CD4-positive, alpha-beta T cell (primary cell): ENCODE measurements around the gene HS6ST2. TPM values are rescaled to one million over a fixed set of nuclear protein-coding genes. Genes with fewer than 3 reads are reported as not detected.

ENCODE experiments used
- ATAC-seq: fragments of 200-7000 bp; cut with Tn5 transposase; one replicate; pipeline ENCODE4 v1.10.0; 2022; ENCODE audit warnings: mild to moderate bottlenecking; ENCODE audit not compliant: poor library complexity
- CTCF ChIA-PET: fragments of 350-600 bp; sonication (Branson Sonifier 250); formaldehyde crosslinking; loops from one replicate; lab custom pipeline; 2021; ENCODE audit warnings: antibody characterized with exemption, inconsistent platforms; lab: Charles Lee
- POLR2A ChIA-PET: fragments of 350-600 bp; sonication (Branson Sonifier 250); formaldehyde crosslinking; loops from one replicate; lab custom pipeline; 2021; ENCODE audit warnings: antibody characterized with exemption, inconsistent platforms; lab: Charles Lee
- DNase-seq, 14 experiments: peaks; one replicate each; pipeline ENCODE4 v3.0.0-alpha.2; 2013 to 2020; ENCODE audit warnings: mixed read lengths in 2 of 14
- H3K27ac ChIP-seq, 2 donors: one replicate each; pipeline versions ENCODE4 v1.5.1 to v1.7.0; 2013; ENCODE audit warnings: low read length in 2 of 2, low read depth in 1 of 2, mild to moderate bottlenecking in 1 of 2
- H3K27me3 ChIP-seq, 2 experiments: 1 replicate in 1 of 2; 2 replicates in 1 of 2; pipeline versions ENCODE4 v1.6.1 to v1.7.0; 2013; ENCODE audit warnings: low read length in 2 of 2, control low read depth in 1 of 2, mild to moderate bottlenecking in 1 of 2, moderate library complexity in 1 of 2; ENCODE audit not compliant: insufficient read depth in 2 of 2, control insufficient read depth in 1 of 2
- H3K36me3 ChIP-seq: one replicate; pipeline ENCODE4 v1.6.1; 2013; ENCODE audit warnings: low read length, control low read depth; ENCODE audit not compliant: insufficient read depth
- H3K4me1 ChIP-seq: one replicate; pipeline ENCODE4 v1.6.1; 2013; ENCODE audit warnings: low read length, control low read depth; ENCODE audit not compliant: insufficient read depth
- H3K4me3 ChIP-seq: one replicate; pipeline ENCODE4 v1.5.1; 2013; ENCODE audit warnings: mild to moderate bottlenecking, low read length, moderate library complexity
- H3K9me3 ChIP-seq, 2 experiments: 1 replicate in 1 of 2; 2 replicates in 1 of 2; pipeline versions ENCODE4 v1.6.1 to v1.7.0; 2013; ENCODE audit warnings: low read length in 2 of 2, mild to moderate bottlenecking in 2 of 2, control low read depth in 1 of 2, moderate library complexity in 1 of 2; ENCODE audit not compliant: control insufficient read depth in 1 of 2, insufficient read depth in 1 of 2
- H3K27ac Mint-ChIP-seq: one replicate; pipeline ENCODE4 v1.8.0; 2020; ENCODE audit warnings: mixed read lengths
- H3K27me3 Mint-ChIP-seq: one replicate; pipeline ENCODE4 v1.8.0; 2021; ENCODE audit warnings: mixed read lengths
- H3K36me3 Mint-ChIP-seq: one replicate; pipeline ENCODE4 v1.8.0; 2021; ENCODE audit warnings: low read depth, mixed read lengths
- H3K4me1 Mint-ChIP-seq: one replicate; pipeline ENCODE4 v1.8.0; 2021; ENCODE audit warnings: low read depth, mixed read lengths
- H3K4me3 Mint-ChIP-seq: one replicate; pipeline ENCODE4 v1.8.0; 2020; ENCODE audit warnings: mild to moderate bottlenecking, mixed read lengths
- H3K9me3 Mint-ChIP-seq: one replicate; pipeline ENCODE4 v1.8.0; 2020; ENCODE audit warnings: mixed read lengths
- intact Hi-C, 2 experiments: fragments of 100-400 bp; cut with DNase I in 1 of 2; cut with micrococcal nuclease in 1 of 2; formaldehyde crosslinking; loops; one replicate each; pipeline versions ENCODE4 v1.15.1 to v1.9.0; 2023 to 2025; cut with DNase I, micrococcal nuclease
- total RNA-seq, 174 experiments: library from RNA in 2 of 174; stranded (reverse) in 2 of 174; gene quantifications; one replicate each; pipeline ENCODE4 v1.2.3 and lab custom pipeline; 2021 to 2026
- TF ChIP-seq, protein P1 (sequence below): fragments of 200-600 bp; IDR thresholded peaks from one replicate; pipeline ENCODE4 v1.8.0; 2022; ENCODE audit warnings: antibody characterized with exemption, mild to moderate bottlenecking

The HS6ST2 gene
- total RNA-seq, 2 experiments from 2014 or later = not detected

DNA sequence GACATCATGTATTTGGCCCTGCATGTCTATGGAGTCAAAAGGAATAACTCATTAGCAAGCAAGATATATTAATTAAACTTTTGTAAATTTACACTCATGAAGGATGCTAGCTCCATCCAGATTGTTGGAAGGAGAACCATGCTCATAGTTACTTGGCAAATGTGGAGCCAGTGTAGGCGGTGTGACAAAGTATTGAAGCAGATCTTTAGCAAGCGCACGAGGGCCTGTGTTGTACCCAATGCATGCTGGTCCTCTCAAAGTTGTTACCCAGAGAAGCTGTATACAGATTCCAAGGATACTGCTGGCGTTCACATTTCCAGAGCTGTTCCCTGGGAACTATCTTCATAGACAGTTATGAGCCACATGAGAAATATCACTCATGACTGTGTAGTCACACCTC is 273.2 kb downstream of the HS6ST2 start:
- no peak for DNase-seq
- POLR2A ChIA-PET = no interaction called here
- H3K27ac Mint-ChIP-seq = no peak overlapping the region
- no peaks in the 10 kb centered on the region for H3K36me3 Mint-ChIP-seq
- Histone ChIP-seq H3K9me3 (no peaks in the 10 kb centered on the region), H3K36me3 (no peaks in the 10 kb centered on the region), H3K27ac (no peak overlapping the region), H3K4me1 (no peaks in the 10 kb centered on the region), H3K27me3 (no peaks in the 10 kb centered on the region), H3K4me3 (no peak overlapping the region)
- H3K9me3 Mint-ChIP-seq = no peaks in the 10 kb centered on the region
- CTCF ChIA-PET = no interaction called here
- no peak overlapping the region for H3K4me3 Mint-ChIP-seq
- no peak for ATAC-seq
- TF ChIP-seq, protein P1, sequence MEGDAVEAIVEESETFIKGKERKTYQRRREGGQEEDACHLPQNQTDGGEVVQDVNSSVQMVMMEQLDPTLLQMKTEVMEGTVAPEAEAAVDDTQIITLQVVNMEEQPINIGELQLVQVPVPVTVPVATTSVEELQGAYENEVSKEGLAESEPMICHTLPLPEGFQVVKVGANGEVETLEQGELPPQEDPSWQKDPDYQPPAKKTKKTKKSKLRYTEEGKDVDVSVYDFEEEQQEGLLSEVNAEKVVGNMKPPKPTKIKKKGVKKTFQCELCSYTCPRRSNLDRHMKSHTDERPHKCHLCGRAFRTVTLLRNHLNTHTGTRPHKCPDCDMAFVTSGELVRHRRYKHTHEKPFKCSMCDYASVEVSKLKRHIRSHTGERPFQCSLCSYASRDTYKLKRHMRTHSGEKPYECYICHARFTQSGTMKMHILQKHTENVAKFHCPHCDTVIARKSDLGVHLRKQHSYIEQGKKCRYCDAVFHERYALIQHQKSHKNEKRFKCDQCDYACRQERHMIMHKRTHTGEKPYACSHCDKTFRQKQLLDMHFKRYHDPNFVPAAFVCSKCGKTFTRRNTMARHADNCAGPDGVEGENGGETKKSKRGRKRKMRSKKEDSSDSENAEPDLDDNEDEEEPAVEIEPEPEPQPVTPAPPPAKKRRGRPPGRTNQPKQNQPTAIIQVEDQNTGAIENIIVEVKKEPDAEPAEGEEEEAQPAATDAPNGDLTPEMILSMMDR = no peak
- H3K27me3 Mint-ChIP-seq = no peaks in the 10 kb centered on the region
- no peaks in the 10 kb centered on the region for H3K4me1 Mint-ChIP-seq
- intact Hi-C loops = no loop called here

DNA sequence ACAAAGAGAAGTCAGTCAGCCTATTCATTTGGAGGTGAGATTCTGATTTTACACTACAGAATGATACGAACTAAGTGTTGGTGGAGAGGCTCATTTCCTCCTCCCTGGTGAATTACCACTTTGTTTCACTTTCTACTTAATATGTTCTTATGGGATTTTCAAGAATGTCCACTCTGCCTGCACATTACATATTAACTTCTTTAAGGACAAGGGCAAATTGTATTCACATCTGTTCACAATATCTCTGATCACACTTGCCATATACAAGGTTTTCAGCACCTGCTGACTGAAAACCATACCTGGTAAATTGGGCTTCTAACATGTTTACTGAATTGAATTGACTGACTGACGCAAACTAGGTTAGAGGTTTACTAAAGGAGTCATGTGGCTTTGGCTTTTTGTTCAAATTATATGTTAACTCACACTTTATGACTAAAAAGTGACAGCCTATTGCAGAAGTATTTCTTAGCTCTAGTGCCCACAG is 281.2 kb downstream of the HS6ST2 start:
- Mint-ChIP-seq H3K9me3 (peaks cover 5% of the 10 kb centered on the region), H3K4me3 (no peak overlapping the region), H3K4me1 (no peaks in the 10 kb centered on the region), H3K27ac (no peak overlapping the region), H3K27me3 (no peaks in the 10 kb centered on the region), H3K36me3 (no peaks in the 10 kb centered on the region)
- DNase-seq (peak in 1 of 14 experiments; percentile 21), ATAC-seq (no peak)
- Histone ChIP-seq H3K36me3 (no peaks in the 10 kb centered on the region), H3K9me3 (no peaks in the 10 kb centered on the region), H3K4me3 (no peak overlapping the region), H3K27ac (no peak overlapping the region), H3K27me3 (no peaks in the 10 kb centered on the region), H3K4me1 (no peaks in the 10 kb centered on the region)
- POLR2A ChIA-PET = no interaction called here
- CTCF ChIA-PET = no interaction called here
- intact Hi-C loops = no loop called here
- TF ChIP-seq, protein P1 = no peak

DNA sequence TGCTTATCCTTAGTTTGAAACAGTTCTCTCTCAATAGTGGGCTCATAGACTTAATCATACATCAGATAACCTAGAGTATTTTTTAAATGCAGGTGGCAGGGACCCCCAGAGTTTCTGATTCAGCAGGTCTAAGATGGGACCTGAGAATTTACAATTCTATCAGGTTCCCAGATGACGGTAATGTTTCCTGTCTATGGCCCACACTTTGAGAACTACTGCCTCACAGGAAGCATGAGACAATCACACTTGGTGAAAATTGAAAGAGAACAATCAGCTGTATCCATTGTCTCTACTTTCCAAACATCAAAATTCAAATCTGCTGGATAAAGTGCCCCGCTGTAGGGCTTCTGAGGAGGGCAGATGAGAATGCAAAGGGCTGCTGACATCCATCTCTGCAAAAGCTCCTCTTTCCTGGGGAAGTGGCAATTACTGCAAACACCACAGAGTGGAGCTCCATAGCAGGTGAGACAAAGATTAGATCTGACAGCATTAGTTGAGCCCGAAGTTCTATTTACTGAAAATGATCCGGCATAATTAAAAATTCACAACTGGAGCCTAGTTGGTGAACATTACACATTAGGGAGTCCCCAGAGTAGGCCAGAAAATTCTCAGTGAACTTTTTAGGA is 281.8 kb downstream of the HS6ST2 start:
- ATAC-seq = no peak
- H3K4me3 Mint-ChIP-seq = no peak overlapping the region

More for the DNA sequence above, 281.8 kb downstream of the HS6ST2 start:
- Histone ChIP-seq H3K4me3 (no peak overlapping the region), H3K27ac (no peak overlapping the region), H3K4me1 (no peaks in the 10 kb centered on the region), H3K9me3 (no peaks in the 10 kb centered on the region), H3K36me3 (no peaks in the 10 kb centered on the region), H3K27me3 (no peaks in the 10 kb centered on the region)
- TF ChIP-seq, protein P1 = no peak
- intact Hi-C loops = no loop called here
- DNase-seq = peak in 3 of 14 experiments; percentile 2 to 13 (median 2)
- H3K27me3 Mint-ChIP-seq = no peaks in the 10 kb centered on the region
- ChIA-PET CTCF (no interaction called here), POLR2A (no interaction called here)
- peaks cover 5% of the 10 kb centered on the region for H3K9me3 Mint-ChIP-seq
- H3K36me3 Mint-ChIP-seq = no peaks in the 10 kb centered on the region
- H3K4me1 Mint-ChIP-seq = no peaks in the 10 kb centered on the region
- no peak overlapping the region for H3K27ac Mint-ChIP-seq
